GDM1 (cell line): Measurements from ENCODE around the gene KCNQ1.

Experiments
- DNase-seq: peaks from one replicate; lab custom pipeline; 2025; lab: John Stamatoyannopoulos, UW

Gene KCNQ1

GRCh38 chr11:2762031-2762380, 317.2 kb downstream of the KCNQ1 start:
- DNase-seq, result no peak

GRCh38 chr11:2762451-2762850, 317.6 kb downstream of the KCNQ1 start:
- no peak for DNase-seq

- DNase-seq, result no peak
Observed at GRCh38 chr11:2763984-2764383, 319.2 kb downstream of the KCNQ1 start.

- DNase-seq, result no peak
Observed at GRCh38 chr11:2765491-2765890, 320.7 kb downstream of the KCNQ1 start.

- no peak for DNase-seq
Observed at GRCh38 chr11:2766166-2766565, 321.4 kb downstream of the KCNQ1 start.

- no peak for DNase-seq
Observed at GRCh38 chr11:2767071-2767470, 322.3 kb downstream of the KCNQ1 start.

- no peak for DNase-seq
Observed at GRCh38 chr11:2767801-2768200, 323.0 kb downstream of the KCNQ1 start.

- no peak for DNase-seq
Observed at GRCh38 chr11:2768471-2769408, 323.9 kb downstream of the KCNQ1 start.

- no peak for DNase-seq
Observed at GRCh38 chr11:2769409-2770095, 324.7 kb downstream of the KCNQ1 start.

- DNase-seq, result no peak
Observed at GRCh38 chr11:2770096-2770751, 325.4 kb downstream of the KCNQ1 start.

GRCh38 chr11:2770761-2771301, 326.0 kb downstream of the KCNQ1 start:
- DNase-seq, result no peak

- DNase-seq, result no peak
Observed at GRCh38 chr11:2771758-2772466, 327.1 kb downstream of the KCNQ1 start.

GRCh38 chr11:2772544-2773031, 327.8 kb downstream of the KCNQ1 start:
- DNase-seq, result peak; percentile 29

GRCh38 chr11:2774173-2775082, 329.6 kb downstream of the KCNQ1 start:
- no peak for DNase-seq

- no peak for DNase-seq
Observed at GRCh38 chr11:2775083-2775625, 330.3 kb downstream of the KCNQ1 start.

- no peak for DNase-seq
Observed at GRCh38 chr11:2775626-2776350, 331.0 kb downstream of the KCNQ1 start.

- DNase-seq, result no peak
Observed at GRCh38 chr11:2776351-2777061, 331.7 kb downstream of the KCNQ1 start.

- no peak for DNase-seq
Observed at GRCh38 chr11:2777386-2777785, 332.6 kb downstream of the KCNQ1 start.
